PC-9 (cell line): ENCODE results near the gene ZNF446. TPM values are rescaled to one million over a fixed set of nuclear protein-coding genes. Genes with fewer than 3 reads are reported as not detected.
"Not testable (repeated sequence)": the region's sequence is repeated elsewhere in the genome, so short reads cannot be mapped to it uniquely, and the experiment has no call there.

Source experiments
- BruUV-seq: library from RNA; stranded (reverse); fragments of 400-500 nt; replicated peaks from 2 replicates; lab custom pipeline; 2021; lab: Mats Ljungman, UMichigan
- CTCF ChIA-PET: fragments of 300-600 bp; sonication (Branson Sonifier 250); formaldehyde crosslinking; loops from one replicate; lab custom pipeline; 2022; ENCODE audit warnings: antibody characterized with exemption; lab: Charles Lee
- POLR2A ChIA-PET: fragments of 300-600 bp; sonication (Branson Sonifier 250); formaldehyde crosslinking; loops from one replicate; lab custom pipeline; 2022; ENCODE audit warnings: antibody characterized with exemption; ENCODE audit not compliant: unreplicated experiment; lab: Charles Lee
- DNase-seq, 2 experiments: peaks; one replicate each; pipeline versions ENCODE4 v3.0.0 to v3.0.0-alpha.2; 2015 to 2022; ENCODE audit warnings: mixed read lengths in 1 of 2
- H2AFZ ChIP-seq: fragments of 200-600 bp; sonication (generic); 2 replicates; pipeline ENCODE4 v1.8.1; 2017; ENCODE audit warnings: antibody characterized with exemption
- H3F3A ChIP-seq: fragments of 200-600 bp; sonication (generic); 2 replicates; pipeline ENCODE4 v1.8.1; 2017; ENCODE audit warnings: antibody characterized with exemption, mild to moderate bottlenecking, low read depth; ENCODE audit not compliant: insufficient read depth
- H3K27ac ChIP-seq: fragments of 200-600 bp; sonication (generic); 2 replicates; pipeline ENCODE4 v1.6.1; 2016; ENCODE audit warnings: mixed run types
- H3K27me3 ChIP-seq: fragments of 200-600 bp; sonication (generic); 2 replicates; pipeline ENCODE4 v1.6.1; 2016; ENCODE audit warnings: low read depth, mixed run types; ENCODE audit not compliant: insufficient read depth
- H3K36me3 ChIP-seq: fragments of 200-600 bp; sonication (generic); 2 replicates; pipeline ENCODE4 v1.6.1; 2016; ENCODE audit warnings: low read depth, mixed run types
- H3K4me1 ChIP-seq: fragments of 200-600 bp; sonication (generic); replicated peaks from 2 replicates; pipeline ENCODE4 v1.6.1; 2016; ENCODE audit warnings: mixed run types; ENCODE audit not compliant: insufficient read depth
- H3K4me2 ChIP-seq: fragments of 200-600 bp; sonication (generic); 2 replicates; pipeline ENCODE4 v1.6.1; 2017; ENCODE audit warnings: mixed run types
- H3K4me3 ChIP-seq: fragments of 200-600 bp; sonication (generic); 2 replicates; pipeline ENCODE4 v1.6.1; 2016; ENCODE audit warnings: mixed run types
- H3K79me2 ChIP-seq: fragments of 200-600 bp; sonication (generic); 2 replicates; pipeline ENCODE4 v1.6.1; 2017; ENCODE audit warnings: low read depth, mixed run types
- H3K9me2 ChIP-seq: fragments of 200-600 bp; sonication (generic); 2 replicates; pipeline ENCODE4 v1.8.1; 2017; ENCODE audit warnings: mild to moderate bottlenecking; ENCODE audit not compliant: insufficient read depth
- H3K9me3 ChIP-seq: fragments of 200-600 bp; sonication (generic); 2 replicates; pipeline ENCODE4 v1.8.1; 2016; ENCODE audit warnings: low read depth; ENCODE audit not compliant: insufficient read depth
- H4K20me1 ChIP-seq: fragments of 200-600 bp; sonication (generic); 2 replicates; pipeline ENCODE4 v1.8.1; 2017; ENCODE audit not compliant: insufficient read depth
- CTCF ChIP-seq: fragments of 200-600 bp; sonication (generic); conservative IDR thresholded peaks from 2 replicates; pipeline ENCODE4 v1.6.1; 2017; ENCODE audit warnings: mixed run types, antibody characterized with exemption, mild to moderate bottlenecking, moderate library complexity
- EZH2 ChIP-seq: fragments of 200-600 bp; sonication (generic); IDR thresholded peaks from 2 replicates; pipeline ENCODE4 v1.8.0; 2017; ENCODE audit warnings: antibody characterized with exemption, low read depth
- intact Hi-C: fragments of 100-400 bp; cut with micrococcal nuclease; formaldehyde crosslinking; loops from one replicate; pipeline ENCODE4 v1.10.0; 2022; ENCODE audit not compliant: unreplicated experiment
- total RNA-seq: library from RNA; stranded (reverse); gene quantifications from 2 replicates; pipeline ENCODE4 v1.2.3, GENCODE V29; 2021

Gene ZNF446
- total RNA-seq, 1 experiment from 2014 or later = 11.0 TPM

GRCh38 chr19:58483776-58484175 is 7.6 kb downstream of the ZNF446 start:
- Histone ChIP-seq H4K20me1 (no peaks in the 10 kb centered on the region), H3K27me3 (no peaks in the 10 kb centered on the region), H3K4me3 (no peak overlapping the region), H3K4me1 (peaks cover 5% of the 10 kb centered on the region; the same call in 1 of the 2 replicates), H3K9me3 (no peaks in the 10 kb centered on the region), H2AFZ (no peak overlapping the region), H3K79me2 (no peaks in the 10 kb centered on the region), H3F3A (no peaks in the 10 kb centered on the region), H3K4me2 (no peak overlapping the region), H3K27ac (no peak overlapping the region), H3K36me3 (no peaks in the 10 kb centered on the region), H3K9me2 (no peaks in the 10 kb centered on the region)
- no peak for TF ChIP-seq EZH2
- intact Hi-C loops = no loop called here
- ChIA-PET POLR2A (no interaction called here), CTCF (no interaction called here)
- DNase-seq = no peak
- no TSS peak for BruUV-seq

DNA sequence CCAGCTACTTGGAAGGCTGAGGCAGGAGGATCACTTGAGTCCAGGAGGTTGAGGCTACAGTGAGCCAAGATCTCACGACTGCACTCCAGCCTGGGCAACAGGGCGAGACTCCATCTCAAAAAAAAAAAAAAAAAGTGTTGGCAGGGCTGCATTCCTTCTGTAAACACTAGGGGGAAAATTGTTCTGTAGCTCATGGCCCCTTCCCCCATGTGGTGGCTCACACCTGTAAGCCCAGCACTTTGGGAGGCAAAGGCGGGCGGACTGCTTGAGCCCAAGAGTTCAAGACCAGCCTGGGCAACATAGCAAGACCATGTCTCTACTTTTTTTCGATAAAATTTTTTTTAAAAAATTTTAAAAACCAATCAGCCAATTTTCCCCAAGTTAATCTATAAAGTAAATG is 8.2 kb downstream of the ZNF446 start:
- H3K9me2 ChIP-seq, H3F3A ChIP-seq, H3K27me3 ChIP-seq, H4K20me1 ChIP-seq, BruUV-seq, intact Hi-C loops, H2AFZ ChIP-seq, DNase-seq, H3K9me3 ChIP-seq, H3K4me1 ChIP-seq, H3K36me3 ChIP-seq, H3K4me3 ChIP-seq, CTCF ChIA-PET, H3K27ac ChIP-seq, H3K4me2 ChIP-seq, H3K79me2 ChIP-seq: not testable (repeated sequence)
- POLR2A ChIA-PET = interaction anchor here (0.6 kb wide), 1 partner anchor 35 kb away, joined by 3 read pairs; the partner anchor contains the start of gene ZBTB45

GRCh38 chr19:58491393-58491792 is 15.2 kb downstream of the ZNF446 start:
- no peaks in the 10 kb centered on the region for H4K20me1 ChIP-seq

GRCh38 chr19:58492265-58492664 is 16.1 kb downstream of the ZNF446 start:
- no peaks in the 10 kb centered on the region for H4K20me1 ChIP-seq
- ChIA-PET CTCF (no interaction called here), POLR2A (no interaction called here)
- H3K4me2 ChIP-seq = no peak overlapping the region
- no peak overlapping the region for H3K27ac ChIP-seq
- no TSS peak for BruUV-seq
- no peaks in the 10 kb centered on the region for H3K9me3 ChIP-seq
- no peaks in the 10 kb centered on the region for H3K4me1 ChIP-seq
- TF ChIP-seq CTCF = no peak
- TF ChIP-seq EZH2 = no peak
- H3K79me2 ChIP-seq = no peaks in the 10 kb centered on the region
- no peaks in the 10 kb centered on the region for H3K9me2 ChIP-seq
- no peaks in the 10 kb centered on the region for H3F3A ChIP-seq
- H2AFZ ChIP-seq = no peak overlapping the region
- intact Hi-C loops = no loop called here
- H3K4me3 ChIP-seq = no peak overlapping the region
- no peak for DNase-seq
- no peaks in the 10 kb centered on the region for H3K36me3 ChIP-seq
- H3K27me3 ChIP-seq = no peaks in the 10 kb centered on the region

More at GRCh38 chr19:58491393-58491792, 15.2 kb downstream of the ZNF446 start:
- H3K4me1 ChIP-seq = no peaks in the 10 kb centered on the region
- H3K4me2 ChIP-seq = no peak overlapping the region
- H3K9me3 ChIP-seq = no peaks in the 10 kb centered on the region
- no peaks in the 10 kb centered on the region for H3K36me3 ChIP-seq
- no peaks in the 10 kb centered on the region for H3K27me3 ChIP-seq
- TF ChIP-seq EZH2 (no peak), CTCF (no peak)
- DNase-seq = no peak
- BruUV-seq = no TSS peak
- no peak overlapping the region for H3K27ac ChIP-seq
- intact Hi-C loops = no loop called here
- ChIA-PET CTCF (no interaction called here), POLR2A (no interaction called here)
- H2AFZ ChIP-seq = no peak overlapping the region
- H3F3A ChIP-seq = no peaks in the 10 kb centered on the region
- no peak overlapping the region for H3K4me3 ChIP-seq
- no peaks in the 10 kb centered on the region for H3K9me2 ChIP-seq
- H3K79me2 ChIP-seq = no peaks in the 10 kb centered on the region
